ENCODE results near the gene TINAG.
"Not testable (repeated sequence)": the region's sequence is repeated elsewhere in the genome, so short reads cannot be mapped to it uniquely, and the experiment has no call there.

The TINAG gene

GRCh38 chr6:54307439-54307910 lies 766 bp upstream of the TINAG start:
- no peak for DNase-seq (ENCODE audit: low read depth in 2 of 2)

GRCh38 chr6:54308986-54309315 lies 710 bp downstream of the TINAG start:
- DNase-seq (ENCODE audit: low read depth in 2 of 2) = no peak

GRCh38 chr6:54310377-54311152 lies 2.3 kb downstream of the TINAG start:
- DNase-seq (ENCODE audit: low read depth in 2 of 2) = no peak

- DNase-seq (ENCODE audit: low read depth in 2 of 2) = no peak
These were observed 7.4 kb downstream of the TINAG start for GRCh38 chr6:54315656-54316055.

GRCh38 chr6:54320871-54321270 lies 12.6 kb downstream of the TINAG start:
- no peak for DNase-seq (ENCODE audit: low read depth in 2 of 2)

- DNase-seq (ENCODE audit: low read depth in 2 of 2) = no peak
These were observed 19.4 kb downstream of the TINAG start for GRCh38 chr6:54327631-54328030.

GRCh38 chr6:54331571-54331970 lies 23.3 kb downstream of the TINAG start:
- DNase-seq (ENCODE audit: low read depth in 2 of 2) = not testable (repeated sequence)

GRCh38 chr6:54335871-54336270 lies 27.6 kb downstream of the TINAG start:
- no peak for DNase-seq (ENCODE audit: low read depth in 2 of 2)

GRCh38 chr6:54353975-54354374 lies 45.7 kb downstream of the TINAG start:
- DNase-seq (ENCODE audit: low read depth in 2 of 2) = no peak

GRCh38 chr6:54354608-54355007 lies 46.4 kb downstream of the TINAG start:
- no peak for DNase-seq (ENCODE audit: low read depth in 2 of 2)

- DNase-seq (ENCODE audit: low read depth in 2 of 2) = no peak
These were observed 48.9 kb downstream of the TINAG start for GRCh38 chr6:54357141-54357540.

- no peak for DNase-seq (ENCODE audit: low read depth in 2 of 2)
These were observed 52.9 kb downstream of the TINAG start for GRCh38 chr6:54361188-54361587.

- DNase-seq (ENCODE audit: low read depth in 2 of 2) = no peak
These were observed 53.5 kb downstream of the TINAG start for GRCh38 chr6:54361734-54362133.

GRCh38 chr6:54366667-54367327 lies 58.6 kb downstream of the TINAG start:
- DNase-seq (ENCODE audit: low read depth in 2 of 2) = no peak

- no peak for DNase-seq (ENCODE audit: low read depth in 2 of 2)
These were observed 69.5 kb downstream of the TINAG start for GRCh38 chr6:54377776-54378175.

GRCh38 chr6:54386295-54386694 lies 78.1 kb downstream of the TINAG start:
- no peak for DNase-seq (ENCODE audit: low read depth in 2 of 2)

GRCh38 chr6:54390362-54390761 lies 82.1 kb downstream of the TINAG start:
- DNase-seq (ENCODE audit: low read depth in 2 of 2) = no peak

GRCh38 chr6:54391577-54391976 lies 83.3 kb downstream of the TINAG start:
- no peak for DNase-seq (ENCODE audit: low read depth in 2 of 2)

- no peak for DNase-seq (ENCODE audit: low read depth in 2 of 2)
These were observed 94.9 kb downstream of the TINAG start for GRCh38 chr6:54403096-54403495.

- DNase-seq (ENCODE audit: low read depth in 2 of 2) = no peak
These were observed 96.5 kb downstream of the TINAG start for GRCh38 chr6:54404791-54405190.

GRCh38 chr6:54411767-54412166 lies 103.5 kb downstream of the TINAG start:
- no peak for DNase-seq (ENCODE audit: low read depth in 2 of 2)

GRCh38 chr6:54415517-54415916 lies 107.3 kb downstream of the TINAG start:
- no peak for DNase-seq (ENCODE audit: low read depth in 2 of 2)

GRCh38 chr6:54419885-54420284 lies 111.6 kb downstream of the TINAG start:
- no peak for DNase-seq (ENCODE audit: low read depth in 2 of 2)

All from stimulated activated CD4-positive, alpha-beta T cell treated with anti-CD3 and anti-CD28 coated beads, Interleukin-12 subunit alpha, Interleukin-12 subunit beta, amount 100 ng/mL, for 24 hours (primary cell).